Measurements from ENCODE around the gene FERMT3.

FERMT3 gene

DNA sequence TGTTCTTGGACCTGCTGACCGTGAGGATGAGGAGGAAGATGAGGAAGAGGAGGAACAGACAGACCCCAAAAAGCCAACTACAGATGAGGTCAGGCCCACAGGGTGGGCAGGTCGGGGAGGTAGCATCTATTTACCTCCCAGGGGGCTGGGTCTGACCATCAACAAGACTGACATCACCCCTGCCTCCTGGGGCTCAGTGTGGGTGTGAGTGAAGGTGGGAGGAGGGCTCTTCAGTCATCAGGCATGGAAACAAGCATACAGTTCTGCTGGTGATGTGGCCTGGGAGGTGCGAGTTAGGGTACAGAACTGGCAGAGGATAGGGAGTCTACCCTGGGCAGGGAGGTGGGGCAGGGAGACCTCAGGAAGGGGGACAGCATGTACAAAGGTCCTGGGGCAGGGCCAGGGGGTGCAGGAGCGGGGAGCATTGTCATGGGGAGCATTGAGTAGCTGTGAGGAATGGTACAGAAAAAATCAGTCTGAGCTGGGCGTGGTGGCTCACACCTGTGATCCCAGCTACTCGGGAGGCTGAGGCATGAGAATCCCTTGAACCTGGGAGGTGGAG is 53.7 kb downstream of the FERMT3 start:
- TF ChIP-seq, protein P1, sequence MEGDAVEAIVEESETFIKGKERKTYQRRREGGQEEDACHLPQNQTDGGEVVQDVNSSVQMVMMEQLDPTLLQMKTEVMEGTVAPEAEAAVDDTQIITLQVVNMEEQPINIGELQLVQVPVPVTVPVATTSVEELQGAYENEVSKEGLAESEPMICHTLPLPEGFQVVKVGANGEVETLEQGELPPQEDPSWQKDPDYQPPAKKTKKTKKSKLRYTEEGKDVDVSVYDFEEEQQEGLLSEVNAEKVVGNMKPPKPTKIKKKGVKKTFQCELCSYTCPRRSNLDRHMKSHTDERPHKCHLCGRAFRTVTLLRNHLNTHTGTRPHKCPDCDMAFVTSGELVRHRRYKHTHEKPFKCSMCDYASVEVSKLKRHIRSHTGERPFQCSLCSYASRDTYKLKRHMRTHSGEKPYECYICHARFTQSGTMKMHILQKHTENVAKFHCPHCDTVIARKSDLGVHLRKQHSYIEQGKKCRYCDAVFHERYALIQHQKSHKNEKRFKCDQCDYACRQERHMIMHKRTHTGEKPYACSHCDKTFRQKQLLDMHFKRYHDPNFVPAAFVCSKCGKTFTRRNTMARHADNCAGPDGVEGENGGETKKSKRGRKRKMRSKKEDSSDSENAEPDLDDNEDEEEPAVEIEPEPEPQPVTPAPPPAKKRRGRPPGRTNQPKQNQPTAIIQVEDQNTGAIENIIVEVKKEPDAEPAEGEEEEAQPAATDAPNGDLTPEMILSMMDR (IDR thresholded peaks at IDR 0.05; ENCODE audit: low read depth, low read length) = no peak
- Histone ChIP-seq H3K36me3 (peaks cover 80% of the 10 kb centered on the region), H3K27ac (no peak overlapping the region), H3K4me3 (ENCODE audit: low read depth, low read length) (no peak overlapping the region), H3K9me3 (ENCODE audit: severe bottlenecking) (no peaks in the 10 kb centered on the region), H3K27me3 (ENCODE audit: insufficient read depth, low read depth, severe bottlenecking) (no peaks in the 10 kb centered on the region)
- DNase-seq = no peak

DNA sequence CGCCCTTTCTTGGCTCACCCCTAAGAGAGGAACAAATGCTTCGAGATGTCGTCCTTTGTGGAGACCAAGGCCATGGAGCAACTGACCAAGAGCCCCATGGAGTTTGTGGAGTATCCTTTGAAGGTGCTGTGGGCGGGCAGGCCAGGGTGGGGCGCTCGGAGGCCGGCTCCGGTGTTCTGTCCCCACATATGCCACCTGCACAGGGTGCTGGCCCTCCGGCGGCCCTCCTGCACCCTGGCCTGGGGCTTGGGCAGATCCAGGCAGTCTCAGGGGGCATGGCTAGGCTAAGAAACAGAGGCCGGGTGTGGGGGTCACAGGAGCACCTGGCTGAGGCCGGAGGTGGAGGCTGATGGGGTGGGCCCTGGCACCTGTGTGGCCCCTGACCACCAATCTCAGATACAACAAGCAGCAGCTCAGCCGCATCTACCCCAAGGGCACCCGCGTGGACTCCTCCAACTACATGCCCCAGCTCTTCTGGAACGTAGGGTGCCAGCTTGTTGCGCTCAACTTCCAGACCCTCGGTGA is 55.1 kb downstream of the FERMT3 start:
- Histone ChIP-seq H3K4me3 (ENCODE audit: low read depth, low read length) (no peak overlapping the region), H3K9me3 (ENCODE audit: severe bottlenecking) (no peaks in the 10 kb centered on the region), H3K27me3 (ENCODE audit: insufficient read depth, low read depth, severe bottlenecking) (no peaks in the 10 kb centered on the region), H3K36me3 (peaks cover 80% of the 10 kb centered on the region), H3K27ac (no peak overlapping the region)
- no peak for DNase-seq
- TF ChIP-seq, protein P1 (IDR thresholded peaks at IDR 0.05; ENCODE audit: low read depth, low read length) = no peak

DNA sequence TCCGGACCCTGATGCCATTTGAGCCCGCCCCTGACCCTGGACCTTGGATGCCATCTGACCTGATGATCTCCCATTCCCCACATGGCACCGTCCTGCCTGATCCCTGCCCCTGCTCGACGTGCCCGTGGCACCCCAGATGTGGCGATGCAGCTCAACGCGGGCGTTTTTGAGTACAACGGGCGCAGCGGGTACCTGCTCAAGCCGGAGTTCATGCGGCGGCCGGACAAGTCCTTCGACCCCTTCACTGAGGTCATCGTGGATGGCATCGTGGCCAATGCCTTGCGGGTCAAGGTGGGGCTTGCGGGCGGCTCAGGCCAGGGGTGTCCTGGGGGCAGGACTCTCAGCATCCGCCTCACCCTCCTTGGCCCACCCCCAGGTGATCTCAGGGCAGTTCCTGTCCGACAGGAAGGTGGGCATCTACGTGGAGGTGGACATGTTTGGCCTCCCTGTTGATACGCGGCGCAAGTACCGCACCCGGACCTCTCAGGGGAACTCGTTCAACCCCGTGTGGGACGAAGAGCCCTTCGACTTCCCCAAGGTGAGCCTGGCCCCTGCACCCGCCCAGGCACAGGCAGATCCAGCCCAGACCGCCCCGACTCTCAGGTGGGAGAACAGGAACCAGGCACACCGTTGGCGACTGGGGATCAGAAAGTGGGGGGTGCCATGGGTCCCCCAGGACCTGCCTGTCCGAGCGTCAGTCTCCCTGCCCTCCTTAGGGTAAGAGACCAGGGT is 55.9 kb downstream of the FERMT3 start:
- no peak overlapping the region for H3K4me3 ChIP-seq (ENCODE audit: low read depth, low read length)
- no peak for DNase-seq
- H3K27me3 ChIP-seq (ENCODE audit: insufficient read depth, low read depth, severe bottlenecking) = no peaks in the 10 kb centered on the region
- peaks cover 80% of the 10 kb centered on the region for H3K36me3 ChIP-seq
- no peaks in the 10 kb centered on the region for H3K9me3 ChIP-seq (ENCODE audit: severe bottlenecking)
- TF ChIP-seq, protein P1 (IDR thresholded peaks at IDR 0.05; ENCODE audit: low read depth, low read length) = no peak
- H3K27ac ChIP-seq = no peak overlapping the region

DNA sequence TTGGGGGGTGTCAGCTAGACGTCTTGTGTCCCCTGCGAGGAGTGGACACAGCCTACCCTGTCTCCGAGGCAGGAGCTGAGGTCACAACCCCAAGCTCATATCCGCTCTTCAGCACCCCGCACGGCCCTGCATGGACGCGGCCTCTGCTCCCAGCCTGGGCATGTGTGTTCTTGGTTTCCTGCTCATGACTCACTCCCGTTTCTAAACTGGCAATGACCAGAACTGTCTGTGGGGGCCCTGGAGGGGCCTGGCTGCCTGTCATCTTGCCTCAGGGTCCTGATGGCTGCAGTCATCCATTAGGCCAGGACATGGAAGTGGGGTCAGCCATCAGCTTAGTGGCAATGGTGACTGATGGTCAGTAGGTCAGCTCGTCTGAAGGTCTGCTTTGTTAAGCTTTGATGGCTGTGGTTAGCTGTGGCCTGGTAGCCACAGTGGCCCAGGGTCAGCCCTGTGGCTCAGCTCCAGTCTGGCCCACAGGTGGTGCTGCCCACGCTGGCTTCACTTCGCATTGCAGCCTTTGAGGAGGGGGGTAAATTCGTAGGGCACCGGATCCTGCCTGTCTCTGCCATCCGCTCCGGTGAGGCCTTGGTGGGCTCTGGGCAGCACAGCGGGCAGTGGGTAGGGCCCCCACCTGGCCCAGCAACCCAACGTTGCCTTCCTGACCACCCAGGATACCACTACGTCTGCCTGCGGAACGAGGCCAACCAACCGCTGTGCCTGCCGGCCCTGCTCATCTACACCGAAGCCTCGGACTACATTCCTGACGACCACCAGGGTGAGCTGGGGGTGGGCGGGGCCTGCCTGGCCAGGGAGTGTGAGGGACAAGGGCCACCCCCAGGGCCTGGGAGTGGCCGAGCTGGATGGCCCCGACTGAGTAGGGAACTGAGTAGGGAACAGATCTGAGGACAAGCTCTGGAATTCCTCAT is 56.8 kb downstream of the FERMT3 start:
- DNase-seq = no peak
- peaks cover 77% of the 10 kb centered on the region for H3K36me3 ChIP-seq

DNA sequence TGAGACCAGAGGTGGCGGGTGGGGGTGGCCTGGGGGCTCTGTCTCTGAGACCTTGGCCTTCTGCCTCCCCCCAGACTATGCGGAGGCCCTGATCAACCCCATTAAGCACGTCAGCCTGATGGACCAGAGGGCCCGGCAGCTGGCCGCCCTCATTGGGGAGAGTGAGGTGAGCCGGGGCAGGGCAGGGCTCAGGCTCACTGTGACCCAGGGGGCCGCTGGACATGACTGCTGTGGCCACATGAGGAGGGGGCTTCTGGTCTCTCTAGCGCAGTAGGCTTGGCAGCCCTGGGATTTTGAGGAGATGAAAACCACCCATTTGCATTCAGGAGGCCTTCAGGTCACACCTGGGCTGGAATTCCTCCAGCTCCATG is 57.4 kb downstream of the FERMT3 start:
- Histone ChIP-seq H3K27ac (no peak overlapping the region; the same call in 1 of the 2 replicates), H3K4me3 (ENCODE audit: low read depth, low read length) (no peak overlapping the region), H3K27me3 (ENCODE audit: insufficient read depth, low read depth, severe bottlenecking) (no peaks in the 10 kb centered on the region), H3K9me3 (ENCODE audit: severe bottlenecking) (no peaks in the 10 kb centered on the region), H3K36me3 (peaks cover 71% of the 10 kb centered on the region)
- DNase-seq = no peak
- TF ChIP-seq, protein P1 (IDR thresholded peaks at IDR 0.05; ENCODE audit: low read depth, low read length) = no peak

More for the DNA sequence above, 56.8 kb downstream of the FERMT3 start:
- TF ChIP-seq, protein P1 (IDR thresholded peaks at IDR 0.05; ENCODE audit: low read depth, low read length) = no peak
- H3K4me3 ChIP-seq (ENCODE audit: low read depth, low read length) = no peak overlapping the region
- H3K9me3 ChIP-seq (ENCODE audit: severe bottlenecking) = no peaks in the 10 kb centered on the region
- no peaks in the 10 kb centered on the region for H3K27me3 ChIP-seq (ENCODE audit: insufficient read depth, low read depth, severe bottlenecking)
- H3K27ac ChIP-seq = no peak overlapping the region

Measured in WERI-Rb-1 (cell line).